ENCODE measurements around the gene MUC5B.

DNA sequence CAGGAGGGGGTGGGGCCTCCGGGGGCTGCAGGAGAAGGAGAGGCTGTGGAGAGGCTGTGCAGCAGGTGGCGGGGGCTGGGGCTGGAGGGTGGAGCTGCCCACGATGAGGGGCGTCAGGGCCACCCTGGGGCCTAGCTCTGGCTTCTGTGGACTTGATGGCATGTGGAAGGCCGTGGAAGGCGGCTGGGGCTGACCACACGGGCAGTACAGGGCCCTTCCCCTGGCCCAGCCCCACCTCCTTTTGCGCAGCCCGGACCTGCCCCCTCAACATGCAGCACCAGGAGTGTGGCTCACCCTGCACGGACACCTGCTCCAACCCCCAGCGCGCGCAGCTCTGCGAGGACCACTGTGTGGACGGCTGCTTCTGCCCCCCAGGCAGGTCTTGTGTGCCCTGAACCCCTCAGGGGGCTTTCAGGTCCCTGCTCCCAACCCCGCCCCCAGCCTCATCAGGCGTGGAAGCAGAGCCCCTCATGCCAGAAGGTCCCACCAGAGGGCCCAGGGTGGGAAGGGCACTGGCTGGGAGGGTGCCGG lies 6.1 kb downstream of the MUC5B start:
- TF ChIP-seq GATA2 (IDR thresholded peaks at IDR 0.05; ENCODE audit: low read depth, low read length) (no peak), GATA3 (IDR thresholded peaks at IDR 0.05; ENCODE audit: low read depth, low read length) (no peak)
